ENCODE measurements around the gene NEUROD4.

The NEUROD4 gene

GRCh38 chr12:54998958-54999510, 20.7 kb upstream of the NEUROD4 start:
- DNase-seq (ENCODE audit: low spot score): no peak

GRCh38 chr12:55001198-55001868, 18.4 kb upstream of the NEUROD4 start:
- DNase-seq (ENCODE audit: low spot score): no peak

- no peak for DNase-seq (ENCODE audit: low spot score)
These were observed 17.4 kb upstream of the NEUROD4 start for GRCh38 chr12:55002355-55002754.

GRCh38 chr12:55008944-55009585, 10.7 kb upstream of the NEUROD4 start:
- DNase-seq (ENCODE audit: low spot score): no peak

- DNase-seq (ENCODE audit: low spot score): no peak
These were observed 2.3 kb upstream of the NEUROD4 start for GRCh38 chr12:55017416-55017925.

- no peak for DNase-seq (ENCODE audit: low spot score)
These were observed 4.8 kb downstream of the NEUROD4 start for GRCh38 chr12:55024575-55024974.

- DNase-seq (ENCODE audit: low spot score): no peak
These were observed 5.7 kb downstream of the NEUROD4 start for GRCh38 chr12:55025508-55025907.

- DNase-seq (ENCODE audit: low spot score): peak; percentile 60
These were observed 14.4 kb downstream of the NEUROD4 start for GRCh38 chr12:55034218-55034617.

- DNase-seq (ENCODE audit: low spot score): no peak
These were observed 16.7 kb downstream of the NEUROD4 start for GRCh38 chr12:55036326-55037115.

GRCh38 chr12:55037351-55037987, 17.7 kb downstream of the NEUROD4 start:
- DNase-seq (ENCODE audit: low spot score): peak; percentile 3

GRCh38 chr12:55039395-55040354, 19.9 kb downstream of the NEUROD4 start:
- no peak for DNase-seq (ENCODE audit: low spot score)

GRCh38 chr12:55041345-55042055, 21.7 kb downstream of the NEUROD4 start:
- no peak for DNase-seq (ENCODE audit: low spot score)

- no peak for DNase-seq (ENCODE audit: low spot score)
These were observed 23.8 kb downstream of the NEUROD4 start for GRCh38 chr12:55043542-55043941.

GRCh38 chr12:55044135-55044534, 24.4 kb downstream of the NEUROD4 start:
- no peak for DNase-seq (ENCODE audit: low spot score)

- DNase-seq (ENCODE audit: low spot score): no peak
These were observed 29.9 kb downstream of the NEUROD4 start for GRCh38 chr12:55049676-55050075.

GRCh38 chr12:55051197-55051947, 31.6 kb downstream of the NEUROD4 start:
- DNase-seq (ENCODE audit: low spot score): no peak

- no peak for DNase-seq (ENCODE audit: low spot score)
These were observed 37.7 kb downstream of the NEUROD4 start for GRCh38 chr12:55057481-55057880.

- DNase-seq (ENCODE audit: low spot score): no peak
These were observed 38.3 kb downstream of the NEUROD4 start for GRCh38 chr12:55058082-55058481.

- DNase-seq (ENCODE audit: low spot score): no peak
These were observed 39.0 kb downstream of the NEUROD4 start for GRCh38 chr12:55058776-55059175.

Data from Ammon's horn (tissue), 1 donor.